NB4 (cell line): ENCODE results near the gene BICD2.

Experiments
- DNase-seq: peaks from one replicate; pipeline ENCODE4 v3.0.0; 2010; ENCODE audit warnings: low read depth
- H3K4me3 ChIP-seq: one replicate; pipeline ENCODE4 v1.5.1; 2011; ENCODE audit warnings: mild to moderate bottlenecking, low read depth, low read length, moderate library complexity
- MYC ChIP-seq: IDR thresholded peaks from 2 replicates; pipeline ENCODE4 v1.6.1; 2011; ENCODE audit warnings: low read depth, low read length
- POLR2A ChIP-seq: IDR thresholded peaks from 2 replicates; pipeline ENCODE4 v1.6.1; 2011; ENCODE audit warnings: mild to moderate bottlenecking; ENCODE audit not compliant: insufficient read length; ENCODE audit errors: extremely low read depth
- TF ChIP-seq, protein P1 (sequence below): IDR thresholded peaks from one replicate; pipeline ENCODE4 v1.5.1; 2012; ENCODE audit warnings: low read depth, low read length
- TF ChIP-seq, protein P2 (sequence below): IDR thresholded peaks from 2 replicates; pipeline ENCODE4 v1.6.1; 2011; ENCODE audit warnings: low read depth, low read length

The BICD2 gene

DNA sequence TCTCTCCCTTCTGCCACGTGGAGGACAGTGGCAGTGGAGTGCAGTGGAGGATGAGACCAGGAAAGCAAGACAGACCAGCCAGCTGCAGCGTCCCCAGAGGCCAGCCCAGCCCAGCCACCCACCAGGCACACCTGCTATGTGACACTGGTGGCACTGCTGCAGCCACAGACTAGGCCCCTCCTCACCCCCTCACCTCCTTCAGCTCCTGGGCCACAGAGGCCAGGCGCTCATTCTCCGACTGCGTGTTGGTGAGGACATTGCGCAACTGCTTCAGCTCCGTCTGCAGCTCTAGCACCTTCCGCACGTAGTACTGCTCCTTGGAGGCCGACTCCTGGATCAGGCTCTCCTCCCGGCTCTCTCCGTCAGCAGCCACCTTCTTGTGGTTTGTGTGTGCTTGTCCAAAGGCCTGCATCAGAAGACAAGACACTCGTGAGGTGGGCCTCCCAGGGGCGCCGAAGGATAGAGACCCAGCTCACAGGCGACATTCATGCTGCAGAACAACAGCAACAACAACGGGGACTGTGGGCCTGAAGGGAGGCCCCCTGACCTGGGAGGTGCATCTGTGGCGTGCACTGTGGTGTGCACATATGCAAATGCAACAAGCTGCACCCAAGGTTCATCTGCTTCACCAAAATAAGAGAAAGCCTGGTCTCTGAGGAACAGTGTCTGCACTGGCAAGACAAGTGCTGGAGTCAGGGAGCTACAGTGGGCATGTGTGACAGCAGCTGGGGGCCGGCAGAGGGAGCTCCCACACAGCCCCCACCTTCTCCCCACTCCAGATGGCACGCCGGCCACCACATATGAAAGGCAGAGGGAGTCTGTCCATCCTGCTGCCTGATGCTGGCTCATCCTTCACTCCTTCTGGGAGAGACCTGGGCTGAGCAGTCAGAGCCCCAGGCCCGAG, 35.5 kb downstream of the BICD2 start:
- peak; percentile 21 for DNase-seq
- no peak for TF ChIP-seq POLR2A
- TF ChIP-seq, protein P1, sequence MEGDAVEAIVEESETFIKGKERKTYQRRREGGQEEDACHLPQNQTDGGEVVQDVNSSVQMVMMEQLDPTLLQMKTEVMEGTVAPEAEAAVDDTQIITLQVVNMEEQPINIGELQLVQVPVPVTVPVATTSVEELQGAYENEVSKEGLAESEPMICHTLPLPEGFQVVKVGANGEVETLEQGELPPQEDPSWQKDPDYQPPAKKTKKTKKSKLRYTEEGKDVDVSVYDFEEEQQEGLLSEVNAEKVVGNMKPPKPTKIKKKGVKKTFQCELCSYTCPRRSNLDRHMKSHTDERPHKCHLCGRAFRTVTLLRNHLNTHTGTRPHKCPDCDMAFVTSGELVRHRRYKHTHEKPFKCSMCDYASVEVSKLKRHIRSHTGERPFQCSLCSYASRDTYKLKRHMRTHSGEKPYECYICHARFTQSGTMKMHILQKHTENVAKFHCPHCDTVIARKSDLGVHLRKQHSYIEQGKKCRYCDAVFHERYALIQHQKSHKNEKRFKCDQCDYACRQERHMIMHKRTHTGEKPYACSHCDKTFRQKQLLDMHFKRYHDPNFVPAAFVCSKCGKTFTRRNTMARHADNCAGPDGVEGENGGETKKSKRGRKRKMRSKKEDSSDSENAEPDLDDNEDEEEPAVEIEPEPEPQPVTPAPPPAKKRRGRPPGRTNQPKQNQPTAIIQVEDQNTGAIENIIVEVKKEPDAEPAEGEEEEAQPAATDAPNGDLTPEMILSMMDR = peak; percentile 18
- H3K4me3 ChIP-seq = no peak overlapping the region

DNA sequence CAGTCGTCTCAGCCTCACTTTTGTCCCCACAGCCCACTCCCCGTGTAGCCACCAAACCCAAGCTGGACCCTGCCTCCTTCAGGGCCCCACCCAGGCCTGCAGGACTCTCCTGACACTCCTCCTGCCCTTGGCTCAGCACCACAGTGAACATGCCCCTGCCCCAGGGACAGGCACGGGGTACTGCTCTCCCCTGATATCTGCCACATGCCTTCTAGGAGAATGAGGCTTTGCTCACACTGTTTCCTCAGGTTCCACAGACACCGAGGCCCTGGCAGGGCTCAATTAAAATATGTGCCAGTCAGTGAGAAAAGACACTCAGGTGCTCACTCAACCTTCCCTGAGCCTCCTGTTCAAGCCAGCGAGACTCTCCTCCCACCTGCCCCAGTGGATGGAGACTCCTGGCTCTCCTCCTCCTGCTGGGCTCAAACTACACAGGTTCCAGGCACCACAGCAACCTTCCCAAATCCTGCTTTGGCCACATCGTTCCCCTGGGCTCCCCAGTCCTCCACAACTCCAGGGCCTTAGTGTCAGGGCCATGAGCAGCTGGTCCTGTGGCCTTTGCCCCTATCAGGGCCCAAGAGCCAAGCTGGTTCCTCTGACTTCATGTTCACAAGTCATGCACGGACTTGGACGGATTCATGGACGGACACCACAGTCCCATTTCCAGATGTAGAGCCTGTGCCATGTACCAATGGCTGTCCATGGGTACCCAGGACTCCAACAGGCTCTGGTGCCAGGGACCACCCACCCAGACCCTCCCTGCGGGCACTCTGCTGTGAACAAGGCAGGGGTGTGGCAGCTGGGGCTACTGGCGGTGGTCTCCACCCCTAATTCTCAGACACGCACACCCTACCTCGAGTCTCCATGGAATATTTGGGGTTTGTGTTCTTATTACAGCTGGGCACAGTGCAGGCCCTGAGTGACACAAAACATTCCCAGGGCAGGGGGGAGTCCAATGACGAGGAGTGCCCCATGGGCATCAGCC, 36.6 kb downstream of the BICD2 start:
- H3K4me3 ChIP-seq = no peak overlapping the region
- no peak for DNase-seq
- TF ChIP-seq, protein P2, sequence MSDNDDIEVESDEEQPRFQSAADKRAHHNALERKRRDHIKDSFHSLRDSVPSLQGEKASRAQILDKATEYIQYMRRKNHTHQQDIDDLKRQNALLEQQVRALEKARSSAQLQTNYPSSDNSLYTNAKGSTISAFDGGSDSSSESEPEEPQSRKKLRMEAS = no peak
- TF ChIP-seq MYC (no peak), POLR2A (no peak)
- TF ChIP-seq, protein P1 = no peak

DNA sequence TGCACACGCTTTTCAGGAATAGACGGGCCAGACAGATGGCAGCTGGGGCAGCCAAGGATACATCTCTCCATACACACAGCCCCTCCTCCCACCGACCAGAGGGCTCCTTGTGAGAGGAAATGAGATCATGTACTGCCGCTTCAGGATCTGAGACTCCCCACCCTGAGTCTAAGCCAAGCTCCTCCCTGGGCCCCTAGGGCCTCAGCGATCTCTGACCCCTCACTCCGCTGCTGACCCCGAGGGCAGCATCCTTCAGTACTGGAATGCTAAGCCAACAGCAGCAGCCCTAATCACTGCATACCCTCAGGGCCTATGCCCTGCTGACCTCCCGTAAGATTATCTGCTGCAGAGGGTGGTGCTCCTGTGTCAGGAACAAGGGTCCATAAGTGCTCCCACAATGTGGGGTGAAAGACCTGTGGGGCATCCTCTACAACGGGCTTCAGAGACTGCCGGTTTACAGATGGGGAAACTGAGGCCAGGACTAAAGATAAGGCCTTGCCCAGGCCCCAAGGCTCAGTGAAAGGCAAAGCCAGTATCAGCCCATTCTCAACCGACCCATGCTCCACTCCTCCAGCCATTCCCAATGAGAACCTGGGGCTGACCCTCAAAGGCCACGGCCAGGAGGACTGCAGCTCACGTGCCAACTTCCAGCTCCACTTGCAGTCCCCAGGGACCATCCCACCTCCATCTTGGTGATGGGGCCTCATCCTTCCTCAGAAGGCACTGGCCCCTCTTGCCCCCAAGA, 37.5 kb downstream of the BICD2 start:
- DNase-seq = no peak
- H3K4me3 ChIP-seq = no peak overlapping the region
- TF ChIP-seq MYC = no peak
- TF ChIP-seq, protein P1 = no peak
- TF ChIP-seq POLR2A = no peak
- TF ChIP-seq, protein P2 = no peak

DNA sequence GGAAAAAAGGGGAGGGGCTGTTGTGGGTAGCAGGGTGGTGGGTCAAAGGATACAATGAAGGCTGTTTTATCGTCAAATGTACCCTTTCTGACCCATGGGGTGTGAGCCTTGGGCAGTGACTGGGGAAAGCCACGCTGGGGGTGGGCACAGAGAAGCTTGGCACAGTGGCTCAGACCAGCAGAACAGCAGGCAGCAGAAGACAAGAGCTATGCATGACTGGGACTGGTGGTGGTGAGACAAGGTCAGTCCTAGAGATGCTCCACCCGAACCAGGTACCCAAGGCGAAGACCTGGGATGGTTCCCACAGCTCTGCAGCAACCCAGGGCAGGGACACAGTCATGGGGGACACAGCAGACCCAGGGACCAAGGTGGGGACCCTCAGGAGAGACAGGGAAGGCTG, 38.3 kb downstream of the BICD2 start:
- no peak overlapping the region for H3K4me3 ChIP-seq
- TF ChIP-seq, protein P1 = no peak
- TF ChIP-seq MYC = no peak
- no peak for TF ChIP-seq POLR2A
- TF ChIP-seq, protein P2 = no peak
- DNase-seq = no peak

DNA sequence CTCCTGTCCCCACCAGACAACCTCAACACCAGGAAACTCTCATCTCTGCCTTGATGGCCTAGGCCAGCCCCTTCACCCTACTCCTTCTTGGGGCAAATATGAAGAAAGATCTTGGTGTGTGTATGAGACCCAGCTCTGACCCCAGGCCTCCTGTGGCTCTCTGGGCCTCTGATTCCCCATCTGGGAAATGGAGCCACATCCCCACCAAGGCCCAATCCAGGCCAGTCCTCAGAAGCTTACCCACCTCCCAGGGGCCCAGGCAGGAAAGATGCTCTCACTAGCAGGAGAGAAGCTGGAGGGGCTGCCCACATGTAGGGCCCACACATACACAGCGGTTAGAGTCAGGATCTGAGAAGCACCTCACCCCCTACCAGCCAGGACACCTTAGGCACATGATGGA, 38.9 kb downstream of the BICD2 start:
- H3K4me3 ChIP-seq = no peak overlapping the region
- TF ChIP-seq MYC (no peak), POLR2A (no peak)
- TF ChIP-seq, protein P2 = no peak
- TF ChIP-seq, protein P1 = no peak
- DNase-seq = no peak
